ENCODE results near the gene DIAPH1. TPM values are rescaled to one million over a fixed set of nuclear protein-coding genes. Genes with fewer than 3 reads are reported as not detected.

The DIAPH1 gene
- total and polyA plus RNA-seq, 4 donors: 51.5 to 74.7 (median 70.9) TPM

GRCh38 chr5:141586246-141586645, 32.6 kb downstream of the DIAPH1 start:
- TF ChIP-seq SP1 (IDR thresholded peaks at IDR 0.05) (no peak), ZBTB33 (IDR thresholded peaks at IDR 0.05) (no peak), GABPA (IDR thresholded peaks at IDR 0.05 in 1 of 2, conservative IDR thresholded peaks at IDR 0.05 in 1 of 2) (no peak), HNF4G (IDR thresholded peaks at IDR 0.05) (no peak), YY1 (IDR thresholded peaks at IDR 0.05) (no peak), FOXA1 (IDR thresholded peaks at IDR 0.05) (no peak), RAD21 (IDR thresholded peaks at IDR 0.05) (no peak), RXRA (IDR thresholded peaks at IDR 0.05) (no peak), NR2F2 (IDR thresholded peaks at IDR 0.05) (no peak), CTCF (IDR thresholded peaks at IDR 0.05; ENCODE audit: low read depth, low read length, missing input control) (no peak), FOXA2 (IDR thresholded peaks at IDR 0.05) (no peak)
- peaks cover 3 to 41% (median 32%) of the 10 kb centered on the region in 4 donors for H3K36me3 ChIP-seq (ENCODE audit: control insufficient read depth in 4 of 4, insufficient read depth in 3 of 4, low read depth in 1 of 4, low read length in 3 of 4)
- DNase-seq (ENCODE audit: low spot score): no peak
- no peak overlapping the region for H3K27ac ChIP-seq (ENCODE audit: low read depth in 1 of 2, low read length in 2 of 2)
- WGBS: 96% methylated on average over 1 of the region's 1 CpG
- no peak overlapping the region for H3K9ac ChIP-seq (ENCODE audit: low read depth in 1 of 2, low read length in 2 of 2)
- no peaks in the 10 kb centered on the region for H3K9me3 ChIP-seq (ENCODE audit: control insufficient read depth in 4 of 4, low read length in 3 of 4)
- no peak overlapping the region for H3K4me3 ChIP-seq (ENCODE audit: low read depth in 1 of 3, low read length in 3 of 3)
- H3K4me1 ChIP-seq (ENCODE audit: control insufficient read depth in 4 of 4, insufficient read depth in 4 of 4, low read length in 3 of 4): peaks cover 0 to 28% (median 20%) of the 10 kb centered on the region in 4 donors
- H3K27me3 ChIP-seq (ENCODE audit: control insufficient read depth in 4 of 4, insufficient read depth in 4 of 4, low read length in 3 of 4): no peaks in the 10 kb centered on the region

GRCh38 chr5:141585594-141585993, 33.2 kb downstream of the DIAPH1 start:
- Histone ChIP-seq H3K9me3 (ENCODE audit: control insufficient read depth in 4 of 4, low read length in 3 of 4) (no peaks in the 10 kb centered on the region), H3K9ac (ENCODE audit: low read depth in 1 of 2, low read length in 2 of 2) (no peak overlapping the region), H3K27me3 (ENCODE audit: control insufficient read depth in 4 of 4, insufficient read depth in 4 of 4, low read length in 3 of 4) (no peaks in the 10 kb centered on the region), H3K36me3 (ENCODE audit: control insufficient read depth in 4 of 4, insufficient read depth in 3 of 4, low read depth in 1 of 4, low read length in 3 of 4) (peaks cover 5 to 47% (median 39%) of the 10 kb centered on the region in 4 donors), H3K27ac (ENCODE audit: low read depth in 1 of 2, low read length in 2 of 2) (no peak overlapping the region), H3K4me1 (ENCODE audit: control insufficient read depth in 4 of 4, insufficient read depth in 4 of 4, low read length in 3 of 4) (peaks cover 0 to 22% (median 13%) of the 10 kb centered on the region in 4 donors), H3K4me3 (ENCODE audit: low read depth in 1 of 3, low read length in 3 of 3) (no peak overlapping the region)
- 95% methylated on average over 6 of the region's 6 CpGs for WGBS
- TF ChIP-seq YY1 (IDR thresholded peaks at IDR 0.05) (no peak), FOXA1 (IDR thresholded peaks at IDR 0.05) (no peak), RXRA (IDR thresholded peaks at IDR 0.05) (no peak), TAF1 (conservative IDR thresholded peaks at IDR 0.05) (no peak), ZBTB33 (IDR thresholded peaks at IDR 0.05) (no peak), ATF3 (IDR thresholded peaks at IDR 0.05) (no peak), REST (IDR thresholded peaks at IDR 0.05) (no peak), MAX (IDR thresholded peaks at IDR 0.05) (no peak), HNF4G (IDR thresholded peaks at IDR 0.05) (no peak), CTCF (IDR thresholded peaks at IDR 0.05; ENCODE audit: low read depth, low read length, missing input control) (no peak), RAD21 (IDR thresholded peaks at IDR 0.05) (no peak), NR2F2 (IDR thresholded peaks at IDR 0.05) (no peak), SP1 (IDR thresholded peaks at IDR 0.05) (no peak), EGR1 (IDR thresholded peaks at IDR 0.05; ENCODE audit: low read depth in 2 of 2) (no peak), HNF4A (conservative IDR thresholded peaks at IDR 0.05) (no peak), JUND (IDR thresholded peaks at IDR 0.05) (no peak), FOXA2 (IDR thresholded peaks at IDR 0.05) (no peak), GABPA (IDR thresholded peaks at IDR 0.05 in 1 of 2, conservative IDR thresholded peaks at IDR 0.05 in 1 of 2) (no peak)
- no peak for DNase-seq (ENCODE audit: low spot score)

Measured in liver (tissue), 9 donors.